DND-41 (cell line): Measurements from ENCODE around the gene ZNF654.

Experiments used
- ATAC-seq: fragments of 200-7000 bp; cut with Tn5 transposase; 3 replicates; pipeline ENCODE4 v1.9.1; 2021; ENCODE audit warnings: low read depth; ENCODE audit not compliant: insufficient read depth
- DNase-seq: peaks from one replicate; pipeline ENCODE4 v3.0.0-alpha.2; 2020
- H2AFZ ChIP-seq: 2 replicates; pipeline ENCODE4 v1.6.0; 2012; ENCODE audit warnings: low read depth, low read length
- H3K27ac ChIP-seq: 2 replicates; pipeline ENCODE4 v1.5.1; 2012; ENCODE audit warnings: low read length, inconsistent platforms
- H3K27me3 ChIP-seq: fragments of 200-600 bp; sonication (generic); 2 replicates; pipeline ENCODE4 v1.6.0; 2012; ENCODE audit warnings: low read length, mild to moderate bottlenecking, inconsistent platforms; ENCODE audit not compliant: insufficient read depth, poor library complexity
- H3K36me3 ChIP-seq: 2 replicates; pipeline ENCODE4 v1.5.1; 2012; ENCODE audit warnings: low read length, inconsistent platforms; ENCODE audit not compliant: insufficient read depth
- H3K4me1 ChIP-seq: 2 replicates; pipeline ENCODE4 v1.5.1; 2012; ENCODE audit warnings: mild to moderate bottlenecking, low read length; ENCODE audit not compliant: insufficient read depth
- H3K4me2 ChIP-seq: 2 replicates; pipeline ENCODE4 v1.6.0; 2012; ENCODE audit warnings: mild to moderate bottlenecking, moderate library complexity, low read length, inconsistent platforms; ENCODE audit not compliant: insufficient read depth
- H3K4me3 ChIP-seq, 2 experiments: fragments of 200-600 bp in 1 of 2; shearing (Covaris generic) in 1 of 2; 2 replicates each; pipeline ENCODE4 v1.5.1; 2012 to 2016; ENCODE audit warnings: inconsistent platforms in 2 of 2, low read length in 2 of 2, mild to moderate bottlenecking in 2 of 2, low read depth in 1 of 2, moderate library complexity in 1 of 2
- H3K79me2 ChIP-seq: 2 replicates; pipeline ENCODE4 v1.6.0; 2012; ENCODE audit warnings: low read length, inconsistent platforms; ENCODE audit not compliant: insufficient read depth
- H3K9ac ChIP-seq: 2 replicates; pipeline ENCODE4 v1.6.0; 2012; ENCODE audit warnings: low read depth, mild to moderate bottlenecking, inconsistent platforms, low read length, moderate library complexity
- H3K9me3 ChIP-seq: 2 replicates; pipeline ENCODE4 v1.5.1; 2012; ENCODE audit warnings: low read length, moderate library complexity, mild to moderate bottlenecking, inconsistent platforms; ENCODE audit not compliant: insufficient read depth, severe bottlenecking
- H4K20me1 ChIP-seq: 2 replicates; pipeline ENCODE4 v1.6.0; 2012; ENCODE audit warnings: low read length; ENCODE audit not compliant: insufficient read depth
- EZH2 ChIP-seq: IDR thresholded peaks from 3 replicates; pipeline ENCODE4 v1.6.1; 2012; ENCODE audit warnings: borderline replicate concordance, low read depth, mild to moderate bottlenecking, moderate library complexity, low read length, inconsistent platforms; ENCODE audit not compliant: severe bottlenecking
- TF ChIP-seq, protein P1 (sequence below): IDR thresholded peaks from 2 replicates; pipeline ENCODE4 v1.5.1; 2012; ENCODE audit warnings: borderline replicate concordance, low read length, moderate library complexity, mild to moderate bottlenecking; ENCODE audit not compliant: poor library complexity, severe bottlenecking; ENCODE audit errors: extremely low read depth

The ZNF654 gene

DNA sequence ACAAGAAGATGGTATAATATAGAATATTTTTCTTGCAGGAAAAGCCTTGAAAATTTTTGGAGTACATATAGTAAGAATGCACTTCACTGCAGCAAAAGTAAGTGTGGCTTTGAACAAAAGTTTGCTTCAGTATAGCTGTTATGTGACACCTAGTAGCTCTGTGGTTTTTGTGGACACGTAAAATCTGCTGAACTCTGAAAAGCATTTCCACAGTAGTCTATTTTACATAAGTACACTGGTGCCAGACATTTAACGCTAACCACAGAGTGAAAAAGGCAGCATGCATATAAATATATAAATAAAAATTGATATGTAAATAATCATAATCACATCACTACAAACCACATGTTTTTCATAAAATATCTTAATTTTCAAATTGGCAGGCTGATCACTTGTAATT is 40.0 kb upstream of the ZNF654 start:
- no peaks in the 10 kb centered on the region for H4K20me1 ChIP-seq
- ATAC-seq = peak; percentile 99
- no peaks in the 10 kb centered on the region for H3K9me3 ChIP-seq
- no peak overlapping the region for H3K4me3 ChIP-seq
- no peaks in the 10 kb centered on the region for H3K27me3 ChIP-seq
- TF ChIP-seq, protein P1, sequence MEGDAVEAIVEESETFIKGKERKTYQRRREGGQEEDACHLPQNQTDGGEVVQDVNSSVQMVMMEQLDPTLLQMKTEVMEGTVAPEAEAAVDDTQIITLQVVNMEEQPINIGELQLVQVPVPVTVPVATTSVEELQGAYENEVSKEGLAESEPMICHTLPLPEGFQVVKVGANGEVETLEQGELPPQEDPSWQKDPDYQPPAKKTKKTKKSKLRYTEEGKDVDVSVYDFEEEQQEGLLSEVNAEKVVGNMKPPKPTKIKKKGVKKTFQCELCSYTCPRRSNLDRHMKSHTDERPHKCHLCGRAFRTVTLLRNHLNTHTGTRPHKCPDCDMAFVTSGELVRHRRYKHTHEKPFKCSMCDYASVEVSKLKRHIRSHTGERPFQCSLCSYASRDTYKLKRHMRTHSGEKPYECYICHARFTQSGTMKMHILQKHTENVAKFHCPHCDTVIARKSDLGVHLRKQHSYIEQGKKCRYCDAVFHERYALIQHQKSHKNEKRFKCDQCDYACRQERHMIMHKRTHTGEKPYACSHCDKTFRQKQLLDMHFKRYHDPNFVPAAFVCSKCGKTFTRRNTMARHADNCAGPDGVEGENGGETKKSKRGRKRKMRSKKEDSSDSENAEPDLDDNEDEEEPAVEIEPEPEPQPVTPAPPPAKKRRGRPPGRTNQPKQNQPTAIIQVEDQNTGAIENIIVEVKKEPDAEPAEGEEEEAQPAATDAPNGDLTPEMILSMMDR = no peak
- TF ChIP-seq EZH2 = no peak
- H3K36me3 ChIP-seq = no peaks in the 10 kb centered on the region
- H2AFZ ChIP-seq = no peak overlapping the region
- H3K9ac ChIP-seq = no peak overlapping the region
- H3K4me1 ChIP-seq = peaks cover 12% of the 10 kb centered on the region; the same call in 1 of the 2 replicates
- DNase-seq = peak; percentile 16
- H3K27ac ChIP-seq = no peak overlapping the region
- no peak overlapping the region for H3K4me2 ChIP-seq
- H3K79me2 ChIP-seq = no peaks in the 10 kb centered on the region

DNA sequence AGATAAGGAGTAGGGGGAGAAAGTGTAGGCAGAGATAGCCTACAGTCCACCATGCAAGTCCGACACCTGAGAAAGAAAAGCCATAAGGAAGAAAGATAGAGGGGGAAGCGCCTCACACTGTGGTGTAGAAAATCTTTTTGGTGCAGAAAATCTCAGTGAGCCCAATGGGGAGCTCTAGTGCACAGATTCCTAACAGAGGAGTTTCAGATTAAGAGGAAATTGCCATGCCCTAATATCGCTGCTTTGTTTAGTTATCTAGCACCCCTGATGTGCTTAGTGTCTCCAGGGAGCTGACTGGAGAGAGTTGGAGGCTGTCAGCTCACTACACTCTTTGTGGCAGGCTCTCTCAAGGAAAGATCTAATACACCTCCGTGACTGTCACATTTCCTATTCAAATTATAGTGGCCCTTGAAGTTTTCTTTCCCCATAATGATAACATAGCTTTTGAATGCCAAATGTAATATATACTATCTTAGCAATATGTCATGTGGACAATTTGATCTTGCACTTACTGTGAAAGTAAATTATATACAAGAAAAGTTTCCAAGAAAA is 34.0 kb upstream of the ZNF654 start:
- H3K27me3 ChIP-seq = no peaks in the 10 kb centered on the region
- no peak overlapping the region for H3K9ac ChIP-seq
- no peak overlapping the region for H3K27ac ChIP-seq
- H4K20me1 ChIP-seq = no peaks in the 10 kb centered on the region
- peaks cover 5% of the 10 kb centered on the region for H3K9me3 ChIP-seq
- H3K79me2 ChIP-seq = no peaks in the 10 kb centered on the region
- H3K4me3 ChIP-seq = no peak overlapping the region
- TF ChIP-seq, protein P1 = no peak
- TF ChIP-seq EZH2 = no peak
- H3K4me2 ChIP-seq = no peak overlapping the region
- no peak for DNase-seq
- ATAC-seq = no peak
- no peaks in the 10 kb centered on the region for H3K36me3 ChIP-seq
- H2AFZ ChIP-seq = no peak overlapping the region
- peaks cover 4% of the 10 kb centered on the region; the same call in 1 of the 2 replicates for H3K4me1 ChIP-seq

DNA sequence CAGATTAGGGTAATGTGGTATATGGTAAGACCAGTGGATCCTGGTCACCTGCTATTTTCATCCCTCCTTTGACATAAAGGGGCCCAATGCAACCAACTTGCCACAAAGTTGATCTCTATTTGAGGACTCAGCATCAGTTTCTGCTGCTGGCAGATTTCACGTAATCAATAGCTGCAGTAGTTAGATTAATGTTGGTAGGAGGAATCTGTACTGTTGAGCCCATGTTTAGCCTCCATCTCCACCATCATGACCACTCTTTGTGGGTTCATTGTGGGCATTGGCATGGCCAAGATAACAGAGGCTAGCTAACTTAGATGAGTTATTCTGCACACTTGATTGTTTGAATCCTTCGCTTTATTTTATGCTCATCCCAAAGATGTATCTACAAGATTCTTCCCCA is 30.2 kb upstream of the ZNF654 start:
- Histone ChIP-seq H3K79me2 (no peaks in the 10 kb centered on the region), H2AFZ (no peak overlapping the region), H3K4me2 (no peak overlapping the region), H4K20me1 (no peaks in the 10 kb centered on the region), H3K36me3 (no peaks in the 10 kb centered on the region), H3K4me1 (peaks cover 27% of the 10 kb centered on the region), H3K27ac (no peak overlapping the region), H3K9me3 (peaks cover 5% of the 10 kb centered on the region), H3K9ac (no peak overlapping the region), H3K4me3 (no peak overlapping the region), H3K27me3 (no peaks in the 10 kb centered on the region)
- ATAC-seq (no peak), DNase-seq (no peak)
- TF ChIP-seq EZH2 = no peak
- TF ChIP-seq, protein P1 = no peak

DNA sequence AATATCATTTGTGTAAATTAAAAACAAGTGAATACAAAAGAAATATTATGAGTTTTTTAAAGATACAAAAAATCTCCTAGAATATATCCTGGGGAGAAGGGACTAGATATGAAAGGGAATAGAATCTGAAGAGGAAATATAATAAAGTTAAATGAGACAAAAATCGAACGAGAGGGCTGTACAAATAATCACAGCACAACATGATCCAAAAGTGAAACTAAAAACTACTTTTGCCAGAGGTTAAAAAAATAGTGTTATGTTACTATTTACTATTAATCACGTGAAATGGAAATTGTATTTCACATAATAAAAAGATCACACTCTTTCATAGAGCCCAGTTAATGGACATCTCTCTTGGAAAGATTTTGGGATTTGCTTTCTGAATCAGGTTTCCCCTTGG is 28.8 kb upstream of the ZNF654 start:
- Histone ChIP-seq H3K4me1 (peaks cover 27% of the 10 kb centered on the region), H3K4me2 (peak overlapping the region; percentile 89), H3K36me3 (no peaks in the 10 kb centered on the region), H3K79me2 (no peaks in the 10 kb centered on the region), H3K27ac (peak overlapping the region; percentile 42; the same call in 1 of the 2 replicates), H3K9ac (peak overlapping the region; percentile 35; the same call in 1 of the 2 replicates), H3K27me3 (no peaks in the 10 kb centered on the region), H2AFZ (peak overlapping the region; percentile 78), H4K20me1 (no peaks in the 10 kb centered on the region), H3K9me3 (peaks cover 5% of the 10 kb centered on the region), H3K4me3 (peak overlapping the region; percentile 7 to 49; a peak in 2 of 4 replicates)
- DNase-seq (no peak), ATAC-seq (no peak)
- no peak for TF ChIP-seq EZH2
- TF ChIP-seq, protein P1 = no peak
